NOMO-1 treated with dmso at 0.1 percent for 144 hours (cell line): ENCODE measurements around the gene TMEM150A.
"Not testable (repeated sequence)": the region's sequence is repeated elsewhere in the genome, so short reads cannot be mapped to it uniquely, and the experiment has no call there.

ENCODE experiments used
- DNase-seq: peaks from one replicate; lab custom pipeline; 2025; ENCODE audit not compliant: unreplicated experiment; lab: John Stamatoyannopoulos, UW

Gene TMEM150A

DNA sequence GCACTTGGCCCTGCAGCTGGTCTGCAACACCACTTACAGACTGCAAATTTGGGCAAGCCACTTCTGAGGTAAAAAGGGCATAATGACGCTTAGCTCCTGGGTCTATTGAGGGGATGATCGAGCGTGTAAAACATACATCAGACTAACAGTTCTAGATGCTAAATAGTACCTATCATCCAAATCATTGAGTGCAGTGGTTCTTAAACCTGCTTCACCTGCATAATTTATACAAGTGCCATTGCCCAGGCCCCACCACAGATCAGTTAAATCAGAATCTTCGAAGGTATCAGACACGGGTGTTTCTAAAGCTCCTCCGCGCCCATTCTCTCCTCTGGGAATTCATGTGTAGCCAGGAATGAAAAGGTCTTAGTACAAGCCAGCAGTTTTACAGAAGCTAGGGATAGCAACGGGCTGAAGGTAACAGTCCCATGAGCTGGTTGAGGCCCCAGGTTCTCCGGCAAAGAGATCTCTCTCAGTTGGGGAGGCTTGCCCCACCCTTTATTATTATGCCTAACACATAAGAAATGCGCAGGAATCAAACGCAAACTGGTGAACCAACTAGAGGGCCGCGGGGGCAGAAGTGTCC, 7.7 kb downstream of the TMEM150A start:
- DNase-seq = no peak

DNA sequence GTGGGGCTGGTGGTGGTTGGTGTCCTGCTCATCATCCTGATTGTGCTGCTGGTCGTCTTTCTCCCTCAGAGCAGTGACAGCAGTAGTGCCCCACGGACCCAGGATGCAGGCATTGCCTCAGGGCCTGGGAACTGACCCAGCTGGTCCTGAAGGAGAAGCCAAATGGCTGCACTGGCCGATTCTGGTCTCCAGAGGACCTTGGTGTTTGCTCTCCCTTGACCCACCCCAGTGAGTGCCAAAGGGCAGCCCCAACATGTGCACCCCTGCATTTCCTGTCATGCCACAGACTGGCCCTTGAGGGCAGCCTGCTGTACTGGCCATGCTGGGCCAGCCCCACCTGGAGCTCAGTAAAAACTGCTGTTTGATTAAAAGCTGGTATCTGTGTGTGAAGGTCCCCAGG, 9.5 kb downstream of the TMEM150A start:
- DNase-seq = no peak

DNA sequence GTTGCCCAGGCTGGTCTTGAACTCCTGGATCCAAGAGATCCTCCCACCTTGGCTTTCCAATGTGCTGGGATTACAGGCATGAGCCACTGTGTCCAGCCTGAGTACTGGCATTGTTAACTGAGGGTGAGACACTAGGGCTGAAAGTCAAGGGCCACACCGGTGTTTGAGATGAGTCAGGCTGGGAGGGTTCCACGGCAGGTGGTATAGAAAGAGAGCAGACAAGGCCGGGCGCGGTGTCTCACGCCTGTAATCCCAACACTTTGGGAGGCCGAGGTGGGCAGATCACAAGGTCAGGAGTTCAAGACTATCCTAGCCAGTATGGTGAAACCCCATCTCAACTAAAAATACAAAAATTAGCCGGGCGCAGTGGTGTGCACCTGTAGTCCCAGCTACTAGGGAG, 10.2 kb downstream of the TMEM150A start:
- not testable (repeated sequence) for DNase-seq

DNA sequence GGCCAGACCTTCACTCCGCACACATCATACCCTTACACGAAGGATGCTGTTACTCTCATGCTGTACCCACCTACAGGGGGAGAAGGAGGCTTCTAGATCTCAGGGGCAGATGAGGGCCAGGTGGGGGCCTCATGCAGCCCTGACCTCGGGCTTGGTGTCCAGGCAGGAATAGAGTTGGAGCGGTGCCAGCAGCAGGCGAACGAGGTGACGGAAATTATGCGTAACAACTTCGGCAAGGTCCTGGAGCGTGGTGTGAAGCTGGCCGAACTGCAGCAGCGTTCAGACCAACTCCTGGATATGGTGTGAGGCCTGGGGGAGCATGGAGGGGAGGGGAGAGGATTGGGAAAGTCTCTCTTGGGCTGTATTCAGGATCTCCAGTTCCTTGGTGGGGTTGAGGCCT, 10.9 kb downstream of the TMEM150A start:
- DNase-seq = no peak

DNA sequence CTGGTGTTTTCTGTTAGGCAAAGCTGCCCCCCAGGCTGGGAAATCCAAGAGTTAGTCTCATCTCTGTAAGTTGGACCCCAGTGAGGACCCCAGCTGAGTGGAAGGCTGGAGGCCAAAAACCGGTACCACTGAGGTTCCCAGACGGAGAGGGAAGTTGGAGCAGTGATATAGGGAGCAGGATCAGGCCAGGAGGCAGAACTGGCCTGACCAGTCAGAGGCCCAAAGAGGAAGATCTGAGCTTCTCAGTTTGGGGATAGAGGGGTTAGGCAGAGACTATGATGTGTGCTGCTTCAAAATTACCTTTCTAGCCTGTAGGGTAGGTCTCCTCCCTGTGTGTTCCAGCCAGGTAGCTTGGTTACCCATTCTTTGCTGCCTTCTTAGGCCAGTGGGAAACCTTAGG, 11.5 kb downstream of the TMEM150A start:
- no peak for DNase-seq

DNA sequence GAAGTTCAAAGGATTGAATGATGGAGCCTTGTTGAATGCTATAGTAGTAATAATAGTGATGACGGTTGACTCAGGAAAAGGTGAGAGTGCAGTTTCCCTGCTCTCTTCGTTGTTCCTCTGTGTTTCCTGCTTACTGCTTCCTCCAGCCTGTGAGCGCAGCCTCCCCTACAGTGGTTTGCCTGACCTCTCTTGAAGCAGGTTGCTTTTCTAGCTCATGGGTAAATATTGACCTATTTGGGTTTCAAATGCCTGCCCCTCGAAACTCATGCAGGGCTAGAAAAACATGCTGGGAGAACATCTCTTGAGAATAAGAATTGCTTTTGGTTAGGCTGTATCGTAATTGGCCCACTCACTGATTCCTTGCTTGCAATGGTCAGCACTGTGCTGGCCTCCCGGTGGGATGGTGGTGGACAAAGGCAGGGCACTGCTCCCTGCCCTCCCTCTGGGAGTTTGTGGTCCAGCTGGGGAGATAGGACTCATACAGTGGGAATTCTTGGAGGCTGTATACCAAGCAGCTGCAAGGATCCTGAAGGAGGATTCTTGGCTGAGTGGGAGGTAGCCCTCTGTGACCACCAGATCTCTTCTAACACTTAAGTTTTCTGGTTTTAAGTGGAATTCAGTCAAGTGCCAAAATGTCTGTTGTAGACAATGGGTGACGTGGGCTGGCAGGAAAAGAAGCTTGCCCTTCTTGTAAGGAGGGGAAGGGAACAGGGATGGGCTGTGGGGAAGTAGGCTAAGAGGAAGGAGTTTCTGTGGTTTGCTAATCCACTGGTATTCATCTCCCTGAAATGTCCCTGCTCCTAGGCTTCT, 12.3 kb downstream of the TMEM150A start:
- DNase-seq = no peak

DNA sequence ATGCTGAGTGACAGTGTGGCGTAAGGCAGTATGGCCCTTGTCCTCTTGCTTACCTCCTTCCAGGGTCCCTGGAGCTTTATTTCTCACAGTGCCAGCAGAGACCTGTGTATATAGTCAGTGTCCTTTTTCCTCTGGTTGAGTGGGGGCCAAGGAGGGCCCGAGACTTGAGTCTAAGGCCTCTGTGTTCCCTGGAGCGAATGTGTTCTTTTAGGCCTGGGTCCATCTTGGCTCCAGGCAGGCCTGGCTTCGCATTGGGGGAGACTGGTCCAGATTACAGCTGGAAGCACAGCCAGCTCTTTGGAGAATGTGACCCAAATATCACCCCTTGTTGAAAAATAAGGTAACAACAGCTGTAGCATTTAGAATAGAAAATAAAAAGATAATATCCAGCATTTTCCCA, 13.3 kb downstream of the TMEM150A start:
- DNase-seq = no peak

DNA sequence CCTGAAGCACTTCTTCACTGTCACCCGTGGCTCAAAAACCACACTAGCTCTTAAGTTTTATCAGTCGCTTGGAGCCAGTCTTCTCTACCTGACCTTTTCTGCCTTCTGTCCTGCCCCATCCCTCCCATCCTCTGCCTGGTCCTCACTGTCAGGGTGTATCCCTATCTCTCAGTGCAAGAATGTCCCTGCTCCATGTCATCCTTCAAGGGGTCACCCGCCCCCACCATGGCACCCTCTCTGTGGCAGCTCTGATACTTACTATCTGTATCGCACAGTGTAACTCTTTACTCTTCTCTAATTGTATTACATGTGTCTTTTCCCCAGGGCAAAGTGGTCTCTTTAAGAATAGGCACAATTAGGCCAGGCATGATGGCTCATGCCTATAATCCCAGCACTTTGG, 13.9 kb downstream of the TMEM150A start:
- no peak for DNase-seq

DNA sequence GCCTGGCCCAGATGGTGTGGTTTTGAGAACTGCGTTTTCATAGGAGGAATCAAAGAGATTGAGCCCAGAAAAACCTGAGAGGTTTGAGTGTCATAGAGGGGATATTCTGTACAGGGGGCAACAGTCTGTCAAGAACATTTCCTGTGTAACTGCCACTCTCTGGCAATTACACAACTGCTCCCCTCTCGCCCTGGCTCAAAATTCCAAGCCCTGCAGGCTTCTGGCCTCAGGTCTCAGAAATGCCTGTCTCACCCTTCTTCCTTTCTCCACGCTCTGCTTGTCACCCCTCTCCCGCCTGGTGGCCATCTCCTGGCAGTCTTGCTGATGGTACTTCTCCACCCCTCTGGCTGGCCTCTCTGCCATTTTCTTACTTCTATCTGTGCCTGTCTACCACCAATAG, 14.3 kb downstream of the TMEM150A start:
- no peak for DNase-seq

DNA sequence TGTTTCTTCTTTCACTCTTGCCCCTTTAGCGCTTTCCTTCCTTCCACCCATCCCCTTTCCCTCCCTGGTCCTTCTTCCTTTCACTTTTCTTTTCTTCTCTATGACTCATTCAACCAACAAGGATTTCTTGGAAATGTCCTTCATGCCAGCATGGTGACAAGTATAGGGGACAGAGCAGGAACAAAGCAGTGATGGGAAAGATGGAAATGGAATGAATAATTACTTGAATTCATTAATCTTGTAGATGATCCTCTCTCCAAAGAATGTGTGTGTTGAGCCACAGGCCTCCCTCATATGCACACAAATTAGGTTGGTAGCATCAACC, 16.8 kb downstream of the TMEM150A start:
- no peak for DNase-seq

DNA sequence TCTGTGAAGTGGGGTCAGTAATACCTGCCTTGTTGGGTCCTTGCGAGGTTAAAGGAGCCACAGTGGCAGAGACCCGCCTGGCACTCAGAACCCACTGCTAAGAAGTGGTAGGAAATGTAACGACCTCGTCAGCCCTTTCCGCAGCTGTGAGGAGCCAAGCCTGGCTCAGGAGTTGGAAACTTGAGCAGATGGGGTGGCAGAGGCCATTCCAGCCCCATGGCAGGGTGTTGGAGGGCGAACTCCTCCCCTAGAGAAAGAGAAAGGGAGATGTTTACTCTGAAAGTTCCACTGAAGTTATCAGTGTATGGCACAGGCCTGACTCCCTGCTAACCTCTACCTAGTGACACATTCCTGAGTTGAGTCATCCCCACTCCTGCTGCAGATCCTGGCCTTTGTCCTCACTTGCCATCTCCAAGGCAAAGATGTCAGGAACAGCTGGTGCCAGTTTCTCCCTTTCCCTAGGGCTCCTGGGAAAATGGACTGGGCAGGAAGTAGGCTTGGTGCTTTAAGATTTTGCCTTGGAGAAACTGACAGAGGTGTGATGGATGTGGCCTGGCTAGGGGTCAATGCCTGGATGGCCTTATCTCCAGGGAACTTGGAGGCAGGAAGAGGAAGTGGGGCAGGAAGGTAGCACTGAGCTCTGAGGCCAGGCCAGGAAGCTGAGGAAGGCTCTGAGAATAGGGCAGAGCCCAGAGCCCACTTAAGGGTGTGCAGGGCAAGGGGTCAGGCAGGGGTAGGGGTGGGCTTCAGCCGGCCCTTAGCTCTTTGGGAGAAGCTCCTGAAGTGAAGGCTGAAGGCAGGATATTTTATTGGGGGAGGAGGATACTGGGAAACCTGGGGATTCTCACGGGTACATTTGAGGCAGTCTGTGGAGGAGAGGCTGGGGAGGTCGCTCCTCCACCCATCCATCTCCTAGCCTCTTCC, 17.4 kb downstream of the TMEM150A start:
- DNase-seq = no peak

DNA sequence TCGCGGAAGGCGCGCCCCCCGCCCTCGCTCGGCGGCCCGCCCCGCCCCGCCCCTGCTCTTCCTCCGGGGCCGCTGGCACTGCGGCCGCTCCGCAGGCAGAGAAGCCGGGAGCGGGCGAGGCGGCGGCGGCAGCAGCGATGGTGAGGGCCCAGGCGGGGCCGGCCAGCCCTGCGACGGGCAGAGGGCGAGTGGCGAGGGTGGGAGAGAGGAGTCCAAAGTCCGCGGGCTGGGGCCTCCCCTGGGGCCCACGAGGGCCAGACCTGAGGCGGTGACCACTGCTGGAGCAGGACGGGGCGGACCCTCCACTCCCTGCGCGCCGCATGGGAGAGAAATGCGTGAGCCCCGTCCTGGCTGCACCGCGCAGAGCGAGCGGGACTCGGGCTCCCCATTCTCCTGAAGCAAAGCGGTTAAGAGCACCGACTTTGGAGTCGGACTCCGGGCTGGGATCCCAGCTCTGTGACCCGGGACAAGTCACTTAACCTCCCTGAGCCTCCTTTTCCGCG, 18.1 kb downstream of the TMEM150A start, which contains the start of gene VAMP5:
Gene VAMP5, plus strand, starts transcription at position 78 of the 503 bp plus-strand sequence. Its CDS starts 60 bp downstream, at position 138.
- no peak for DNase-seq

DNA sequence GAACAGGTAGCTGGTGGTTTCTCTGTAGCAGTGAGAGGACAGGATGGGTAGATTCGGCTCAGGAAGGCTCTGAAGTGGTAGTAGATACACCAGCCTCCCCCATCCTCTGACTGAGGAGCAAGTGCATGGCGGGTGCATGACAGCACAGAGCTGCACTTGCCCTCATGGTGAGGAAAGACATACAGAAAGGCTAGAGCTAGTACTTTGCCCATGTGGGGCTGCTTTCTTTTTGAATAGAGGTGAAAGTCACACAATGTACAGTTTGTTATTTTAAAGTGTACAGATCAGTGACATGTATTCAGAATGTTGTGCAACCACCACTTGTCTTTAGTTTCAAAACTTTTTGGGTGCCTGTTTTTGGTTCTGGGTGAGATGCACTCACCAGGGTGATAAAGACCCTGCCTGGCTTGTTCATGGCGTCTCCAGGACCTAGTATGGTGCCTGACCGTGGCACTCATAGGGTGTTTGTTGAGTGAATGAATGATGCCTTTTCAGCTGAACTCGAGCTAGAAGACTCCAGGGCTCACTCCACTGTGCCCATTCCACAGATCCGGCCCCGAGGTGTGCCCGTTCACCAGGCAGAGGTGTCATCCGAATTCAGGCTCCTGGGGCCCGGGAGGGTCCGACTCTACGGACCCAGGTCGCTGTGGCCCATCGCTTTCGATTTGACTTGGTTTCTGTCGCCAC, 18.7 kb downstream of the TMEM150A start:
- no peak for DNase-seq

DNA sequence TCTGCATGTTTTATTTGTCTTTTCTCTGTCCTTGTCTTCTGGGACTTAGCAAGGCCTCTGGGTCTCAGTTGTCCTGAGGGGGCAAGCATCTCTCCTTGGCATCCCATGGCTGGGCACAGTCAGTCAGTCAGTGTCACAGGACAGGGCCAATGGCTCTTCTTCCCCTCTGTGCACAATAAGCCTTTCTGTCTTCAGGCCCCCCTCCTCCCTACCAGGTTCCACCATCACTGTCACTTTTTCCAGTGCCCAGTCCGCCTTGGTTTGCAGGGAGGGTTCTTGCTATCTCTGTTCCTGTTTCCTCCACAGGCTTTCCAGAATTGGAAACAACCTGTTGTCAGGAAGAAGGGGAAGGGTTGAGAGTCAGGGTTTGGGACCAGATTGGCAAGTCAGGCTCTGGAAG, 20.0 kb downstream of the TMEM150A start:
- no peak for DNase-seq

DNA sequence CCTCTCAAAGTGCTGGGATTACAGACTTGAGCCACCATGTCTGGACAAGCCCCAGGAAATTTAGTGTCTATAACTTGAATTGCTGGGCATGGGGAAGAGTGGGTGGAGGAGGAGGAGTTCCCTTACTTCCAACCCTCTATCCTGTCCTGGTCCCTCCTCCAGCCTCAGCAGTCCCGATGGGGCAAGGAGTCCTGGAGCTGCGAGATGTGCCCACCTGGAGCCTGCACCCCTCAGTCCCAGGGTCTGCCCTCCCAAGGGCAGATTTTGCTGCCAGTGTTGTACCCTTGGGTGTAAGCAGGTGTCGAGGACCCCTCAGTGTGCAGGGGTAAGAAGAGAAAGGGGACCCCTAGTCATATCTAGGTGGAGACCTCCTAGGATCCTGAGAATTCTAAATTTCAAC, 22.3 kb downstream of the TMEM150A start:
- DNase-seq = no peak

DNA sequence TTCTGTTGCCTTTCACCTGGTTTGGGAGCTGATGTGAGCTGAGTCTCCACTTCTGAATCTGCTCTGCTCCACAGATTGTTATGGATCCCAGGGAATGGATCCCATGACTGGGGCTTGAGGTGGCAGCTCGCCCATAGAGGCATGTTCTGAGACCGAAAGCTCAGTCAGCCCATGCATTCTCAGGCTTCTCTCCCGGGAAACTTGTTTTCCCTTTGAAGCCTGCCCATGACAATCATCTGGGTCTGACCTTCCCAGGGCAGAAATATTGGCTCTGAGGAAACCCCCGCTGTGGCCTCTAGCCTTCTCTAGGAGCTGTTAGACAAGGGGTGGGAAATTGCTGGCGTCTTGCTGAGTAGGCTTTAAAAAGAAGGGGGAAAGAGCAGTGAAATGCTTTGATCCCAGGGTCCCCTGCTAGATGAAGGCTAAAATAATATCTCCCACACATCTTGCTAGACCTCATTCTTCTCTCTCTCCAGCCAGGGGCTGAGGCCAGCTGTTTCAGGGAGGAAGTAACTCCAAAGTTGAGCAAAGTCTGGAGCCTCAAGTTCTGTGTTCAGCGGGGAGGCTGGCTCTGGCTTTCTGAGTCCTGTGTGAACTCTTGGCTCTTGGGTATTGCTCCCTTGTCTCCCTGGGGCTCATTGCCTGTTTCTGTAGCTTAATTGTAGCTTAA, 23.1 kb downstream of the TMEM150A start:
- peak; percentile 45 for DNase-seq

DNA sequence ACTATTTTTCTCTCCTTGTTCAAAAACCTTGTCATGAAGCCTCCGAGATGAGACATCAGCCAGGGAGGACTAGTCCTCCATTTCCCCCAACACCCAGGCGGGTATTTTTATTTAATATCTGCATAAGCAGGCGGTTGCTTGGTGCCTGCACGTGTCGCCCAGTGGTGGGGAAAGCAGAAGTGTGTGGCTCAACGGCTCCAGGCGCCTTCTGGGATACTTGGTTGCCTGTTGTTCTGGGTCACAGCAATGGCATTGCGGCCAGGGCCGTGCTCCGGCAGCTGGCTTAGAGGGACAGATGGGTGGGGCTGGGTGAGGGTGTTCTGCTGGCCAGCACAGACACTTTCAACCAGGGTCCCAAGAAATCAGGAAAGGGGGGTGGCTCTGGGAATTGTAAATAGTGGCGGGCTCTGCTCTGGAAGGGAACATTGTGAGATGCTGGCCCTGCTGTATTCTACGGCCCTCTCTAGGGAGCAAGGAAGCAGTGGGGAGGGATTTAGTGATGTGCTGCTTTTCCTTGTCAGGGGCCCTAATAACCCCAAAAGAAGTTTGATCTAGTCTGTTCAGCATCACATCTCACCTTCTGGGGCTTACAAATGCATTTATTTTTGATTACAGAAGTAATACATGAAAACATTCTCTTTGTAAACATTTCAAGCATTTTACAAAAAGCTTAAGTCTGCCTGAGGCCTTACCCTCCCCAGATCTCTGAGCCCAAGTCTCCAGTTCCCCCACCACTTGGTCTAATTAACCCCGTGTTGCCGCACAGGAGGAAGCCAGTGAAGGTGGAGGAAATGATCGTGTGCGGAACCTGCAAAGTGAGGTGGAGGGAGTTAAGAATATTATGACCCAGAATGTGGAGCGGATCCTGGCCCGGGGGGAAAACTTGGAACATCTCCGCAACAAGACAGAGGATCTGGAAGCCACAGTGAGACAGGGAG, 24.0 kb downstream of the TMEM150A start:
- DNase-seq = peak; percentile 81

DNA sequence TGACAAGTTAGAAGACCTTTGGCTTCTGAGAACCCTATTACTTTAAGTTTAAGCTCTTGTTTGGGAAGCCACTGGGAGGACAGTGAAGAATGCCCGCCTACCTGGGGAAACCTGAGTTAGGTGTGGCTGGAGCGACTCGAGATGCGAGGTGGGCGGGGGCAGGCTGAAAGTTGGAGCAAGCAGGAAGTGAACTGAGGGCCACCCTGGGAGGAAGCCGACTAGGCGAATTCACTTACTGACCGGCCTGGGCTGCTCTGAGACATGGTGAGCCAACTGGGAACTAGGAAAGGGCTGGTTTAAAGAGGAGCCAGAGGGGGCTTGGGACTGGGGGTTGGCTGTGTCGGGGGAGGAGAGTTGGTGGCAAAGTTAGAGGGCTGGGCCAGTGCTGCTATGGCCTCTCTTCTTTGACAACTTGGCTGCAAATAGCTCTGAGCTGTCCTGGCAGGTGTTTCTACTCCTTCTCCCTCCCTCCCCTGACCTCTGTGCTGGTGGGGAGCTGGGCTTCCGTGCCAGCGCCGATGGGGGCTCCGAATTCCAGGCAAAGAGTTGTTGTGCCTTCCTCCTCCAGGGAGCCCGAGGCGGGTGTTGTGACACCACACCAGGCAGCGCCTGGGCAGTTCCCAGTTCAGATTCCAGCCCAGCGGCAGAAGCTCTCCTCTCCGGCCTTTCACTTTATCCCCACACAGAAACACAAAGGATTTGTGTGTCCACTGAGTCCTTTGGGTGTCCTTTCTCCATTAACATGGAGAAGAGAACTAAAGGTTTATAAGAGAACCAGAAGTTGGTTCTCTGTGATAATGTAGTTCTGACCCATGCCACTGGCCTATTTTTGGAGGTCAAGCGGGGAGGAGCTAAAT, 24.9 kb downstream of the TMEM150A start, which contains the start of gene VAMP8:
Gene VAMP8, plus strand, starts transcription at position 201 of the 857 bp plus-strand sequence. Its CDS starts 61 bp downstream, at position 262.
- DNase-seq = peak; percentile 35
